Inflammatory macrophage treated with lipopolysaccharide for 1 hour (primary cell): ENCODE measurements around the gene TBX4.
"Not testable (repeated sequence)": the region's sequence is repeated elsewhere in the genome, so short reads cannot be mapped to it uniquely, and the experiment has no call there.

ENCODE experiments used
- DNase-seq, 2 donors: peaks; one replicate each; pipeline ENCODE4 v3.0.0-alpha.2; 2020 to 2022

TBX4 gene

DNA sequence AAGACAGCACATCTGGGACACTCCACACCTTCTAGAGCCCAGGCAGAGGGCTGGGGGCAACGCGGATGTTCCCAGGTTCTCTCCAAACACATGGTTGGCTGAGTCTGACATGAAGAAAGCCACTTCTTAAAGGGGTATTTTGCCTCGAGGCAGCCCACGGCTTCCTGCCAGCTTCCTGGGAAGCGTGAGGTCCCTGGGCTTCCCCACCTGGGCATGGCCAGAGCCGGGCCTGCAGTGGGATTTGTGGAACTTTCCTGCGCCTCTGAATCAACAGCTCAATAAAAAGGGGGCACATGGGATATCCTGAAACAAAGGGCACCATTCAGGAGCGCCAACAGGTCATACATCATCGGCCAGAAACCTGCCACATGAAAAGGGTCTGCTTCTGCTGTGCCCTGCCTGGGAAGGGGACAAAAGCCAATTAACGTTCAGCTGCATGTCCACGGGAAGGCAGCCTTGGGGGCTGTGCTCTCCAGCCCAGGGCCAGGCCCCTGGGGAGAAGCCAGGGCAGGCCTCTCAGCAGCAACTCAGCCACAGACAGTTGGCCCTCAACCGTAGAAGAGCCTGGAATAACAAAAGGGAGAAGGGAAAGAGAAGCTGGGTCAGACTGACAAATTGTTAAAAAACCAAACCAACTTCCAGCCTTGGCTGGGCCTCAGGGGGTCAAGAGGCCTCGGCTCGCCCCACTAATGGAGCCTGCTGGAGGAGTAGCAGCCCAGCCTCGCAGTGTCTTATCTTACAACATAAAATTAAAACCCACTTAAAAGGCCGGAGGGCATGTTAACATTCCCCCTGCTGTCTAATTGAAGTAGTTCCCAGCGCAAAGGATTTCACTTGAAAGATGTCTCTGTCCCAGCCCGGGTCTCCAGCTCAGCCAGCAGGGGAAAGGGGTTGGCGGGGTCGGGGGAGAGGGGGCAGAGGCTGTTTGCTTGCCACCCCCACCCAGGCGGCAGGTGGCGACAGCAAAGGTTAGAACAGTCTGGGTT lies 34.2 kb downstream of the TBX4 start:
- DNase-seq, result no peak

- no peak for DNase-seq
Observed at GRCh38 chr17:61487161-61487988, 35.2 kb downstream of the TBX4 start.

DNA sequence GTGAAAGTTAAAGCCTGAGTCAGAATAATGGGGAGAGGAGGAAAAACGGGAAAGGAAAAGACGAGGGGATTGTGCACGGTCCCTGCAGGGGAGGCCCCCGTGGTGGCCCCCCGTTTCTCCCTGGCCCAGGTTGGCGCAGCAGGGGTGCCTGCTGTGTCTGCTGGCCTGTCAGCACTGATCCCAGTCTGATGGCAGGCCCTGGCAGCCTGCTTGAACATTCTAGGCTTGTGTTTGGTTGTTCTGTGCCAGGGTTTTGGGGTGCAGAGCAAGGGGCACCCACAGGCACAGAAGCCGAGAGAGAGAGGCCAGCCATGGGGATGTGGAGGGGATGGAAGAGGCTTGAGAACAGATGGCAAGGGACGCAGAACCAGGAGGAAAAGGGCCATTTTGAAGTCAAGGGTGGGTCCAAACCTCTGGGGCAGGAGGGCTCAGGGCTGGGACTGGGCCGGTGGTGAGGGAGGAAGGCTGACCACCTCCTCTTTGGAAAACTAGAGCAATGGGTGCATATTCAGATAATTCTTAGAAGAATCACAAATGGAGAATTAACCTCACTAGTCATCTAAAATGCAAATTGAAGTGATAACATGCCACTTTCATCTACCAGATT lies 35.9 kb downstream of the TBX4 start:
- DNase-seq, result no peak

DNA sequence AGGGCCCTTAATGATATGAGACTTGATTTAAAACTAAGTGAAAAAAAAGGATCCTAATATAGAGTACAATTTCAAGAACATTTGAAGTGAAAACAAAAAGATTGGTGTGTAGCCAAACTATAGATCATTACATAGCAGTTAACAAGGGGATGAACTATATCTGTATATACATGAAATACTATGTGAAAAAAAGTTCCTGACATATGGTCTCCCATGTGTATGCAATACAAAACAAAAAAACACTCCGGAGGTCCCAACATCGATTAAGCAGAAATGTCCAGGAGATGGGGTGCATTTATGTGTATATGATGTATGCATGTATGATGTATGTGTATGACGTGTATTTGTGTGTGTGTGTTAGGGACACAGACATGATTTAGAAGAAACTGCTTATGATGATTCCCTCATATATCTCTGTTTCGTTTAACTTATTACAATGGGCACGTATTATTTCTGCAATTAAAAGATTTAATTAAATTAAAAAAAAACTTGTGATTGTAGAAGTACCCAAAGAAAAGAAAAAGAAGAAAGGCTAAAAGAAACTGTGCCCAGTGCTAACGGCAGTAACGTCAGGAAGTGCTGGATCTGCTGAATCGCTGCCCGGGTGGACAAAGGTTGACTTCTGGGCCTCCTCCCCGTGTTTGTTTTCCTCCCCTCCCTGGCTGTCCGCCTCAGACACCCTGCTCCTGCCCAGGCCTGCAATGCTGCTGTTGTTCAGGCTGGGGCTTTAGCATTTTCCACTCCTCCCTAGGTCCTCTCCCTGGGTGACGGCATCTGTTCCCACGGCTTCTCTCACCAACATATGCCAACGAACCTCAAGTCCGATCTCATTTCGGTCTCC lies 36.9 kb downstream of the TBX4 start:
- no peak for DNase-seq

DNA sequence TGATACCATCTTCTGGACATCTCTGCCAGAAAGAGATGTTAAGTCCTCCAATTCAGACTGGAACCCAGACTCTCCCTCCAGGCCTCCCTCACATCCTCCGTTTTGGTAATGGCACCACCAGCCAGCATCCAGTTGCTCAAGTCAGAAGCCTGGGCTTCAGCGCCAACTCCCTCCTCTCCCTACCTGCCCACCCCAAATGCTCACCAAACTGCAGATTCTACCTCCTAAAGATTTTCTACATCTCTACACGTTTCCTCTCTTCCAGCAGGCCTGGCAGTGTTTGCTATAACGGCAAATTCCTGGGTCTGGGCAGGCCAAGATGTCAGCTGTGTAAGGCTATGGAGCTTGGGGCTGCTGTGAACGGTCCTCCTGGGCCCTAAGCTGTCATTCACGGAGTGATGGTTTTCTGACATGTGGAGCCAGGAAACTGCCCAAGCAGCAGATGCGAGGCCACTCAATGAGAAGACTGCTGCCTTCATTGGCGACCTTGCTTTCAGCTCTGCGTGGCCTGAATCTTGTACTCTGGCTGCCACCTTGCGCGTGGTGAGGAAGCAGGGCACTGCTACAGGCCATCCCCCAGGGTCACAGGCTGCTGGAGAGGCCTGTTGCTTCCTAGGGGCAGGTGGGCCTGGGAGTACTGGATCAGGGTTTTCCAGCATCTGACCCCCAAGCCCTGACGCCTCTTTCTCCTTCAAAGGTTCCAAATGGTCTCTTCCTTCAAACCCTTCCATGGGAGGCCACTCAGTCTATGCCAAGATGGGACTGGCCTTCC lies 37.7 kb downstream of the TBX4 start:
- DNase-seq, result no peak

- no peak for DNase-seq
Observed at GRCh38 chr17:61490540-61490975, 38.3 kb downstream of the TBX4 start.

DNA sequence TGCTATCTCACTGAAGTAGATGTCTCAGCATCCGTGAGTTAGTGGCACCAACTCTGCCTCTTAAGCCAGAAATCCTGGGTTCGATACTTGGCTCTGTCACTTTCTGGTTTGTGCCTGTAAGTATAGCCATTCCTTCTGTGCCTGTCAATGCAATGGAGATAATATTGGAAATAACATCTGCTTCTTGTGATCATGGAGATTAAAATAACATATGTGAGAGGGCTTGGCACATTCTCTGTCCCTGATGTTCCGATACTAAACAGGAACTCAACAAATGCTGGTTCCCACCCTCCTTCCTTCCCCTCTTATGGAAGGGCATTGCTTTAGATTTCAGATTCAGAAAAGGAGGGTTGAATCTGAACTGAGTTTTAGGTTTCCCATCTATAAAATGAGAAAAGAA lies 39.8 kb downstream of the TBX4 start:
- DNase-seq, result no peak

GRCh38 chr17:61492759-61493526 lies 40.7 kb downstream of the TBX4 start:
- no peak for DNase-seq

- not testable (repeated sequence) for DNase-seq
Observed at GRCh38 chr17:61493830-61494324, 41.7 kb downstream of the TBX4 start.

DNA sequence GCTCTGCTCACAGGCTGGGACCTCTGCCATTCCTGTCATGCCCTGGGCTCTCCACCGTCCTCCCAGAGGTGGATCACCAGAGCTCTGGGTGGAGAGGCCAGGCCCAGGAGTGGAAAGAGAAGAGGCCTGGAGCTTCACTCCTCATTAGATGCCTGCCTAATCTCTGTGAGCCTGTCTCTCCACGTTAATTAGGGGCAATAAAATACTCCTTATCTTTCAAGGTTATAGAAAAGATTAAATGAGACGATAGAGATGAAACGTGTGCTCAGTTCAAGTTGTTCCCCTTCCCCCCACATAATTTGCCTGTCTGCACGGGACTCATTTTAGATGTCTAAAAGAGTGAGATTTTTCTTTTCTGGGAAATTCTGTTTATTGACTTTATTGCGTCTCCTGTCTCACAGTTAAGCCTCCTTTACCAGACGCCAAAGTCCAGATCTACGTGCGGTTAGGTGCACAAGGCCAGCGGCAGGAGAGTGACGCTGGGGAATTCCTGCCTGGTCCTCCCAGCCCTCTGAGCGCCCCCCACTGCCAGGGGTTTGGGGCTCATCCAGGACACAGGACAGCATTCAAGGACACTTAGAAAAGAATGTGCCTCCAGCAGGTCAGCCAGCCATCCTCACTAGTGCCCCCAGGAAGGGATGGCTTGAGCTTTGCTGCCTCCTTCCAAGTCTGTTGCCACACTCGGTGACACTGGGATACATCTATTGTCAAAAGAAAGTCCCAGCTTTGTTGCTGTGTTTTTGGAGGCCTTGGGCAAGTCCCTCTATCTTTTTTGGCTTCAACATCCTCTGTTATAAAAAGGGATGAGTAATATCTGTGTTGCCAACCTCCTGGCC lies 42.3 kb downstream of the TBX4 start:
- DNase-seq, result no peak

DNA sequence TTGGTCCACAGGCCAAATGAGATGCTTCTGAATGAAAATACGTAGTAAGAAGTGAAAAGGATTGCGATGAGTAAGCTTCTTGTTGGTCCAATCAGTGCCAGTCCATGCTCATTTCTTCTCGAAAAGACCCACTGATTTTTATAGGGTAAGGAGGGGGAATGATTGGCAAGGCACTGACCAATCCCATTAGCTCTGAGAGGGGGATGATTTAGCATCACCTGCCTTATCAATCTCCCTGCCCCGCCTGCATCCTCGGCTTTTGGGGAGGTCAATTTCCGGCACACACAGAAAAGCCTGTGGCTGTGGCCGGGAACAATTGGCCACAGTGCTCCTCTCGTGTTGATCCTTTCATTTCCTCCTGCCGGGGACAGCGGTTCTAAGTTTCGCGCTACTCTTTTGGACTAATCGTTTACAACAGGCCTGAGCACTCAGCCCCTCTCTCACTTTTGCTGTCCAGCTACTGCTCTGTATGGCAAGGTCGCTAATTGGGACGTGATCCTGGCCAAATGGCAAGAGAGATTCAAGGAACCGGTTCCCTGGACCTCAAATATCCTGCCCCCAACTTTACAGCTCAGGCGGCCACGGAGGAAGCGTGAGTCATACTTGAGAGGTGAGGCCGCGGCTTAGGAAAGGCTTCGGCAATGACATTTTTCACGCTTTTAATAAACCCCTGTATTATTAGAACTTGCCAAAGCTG lies 43.1 kb downstream of the TBX4 start:
- no peak for DNase-seq

DNA sequence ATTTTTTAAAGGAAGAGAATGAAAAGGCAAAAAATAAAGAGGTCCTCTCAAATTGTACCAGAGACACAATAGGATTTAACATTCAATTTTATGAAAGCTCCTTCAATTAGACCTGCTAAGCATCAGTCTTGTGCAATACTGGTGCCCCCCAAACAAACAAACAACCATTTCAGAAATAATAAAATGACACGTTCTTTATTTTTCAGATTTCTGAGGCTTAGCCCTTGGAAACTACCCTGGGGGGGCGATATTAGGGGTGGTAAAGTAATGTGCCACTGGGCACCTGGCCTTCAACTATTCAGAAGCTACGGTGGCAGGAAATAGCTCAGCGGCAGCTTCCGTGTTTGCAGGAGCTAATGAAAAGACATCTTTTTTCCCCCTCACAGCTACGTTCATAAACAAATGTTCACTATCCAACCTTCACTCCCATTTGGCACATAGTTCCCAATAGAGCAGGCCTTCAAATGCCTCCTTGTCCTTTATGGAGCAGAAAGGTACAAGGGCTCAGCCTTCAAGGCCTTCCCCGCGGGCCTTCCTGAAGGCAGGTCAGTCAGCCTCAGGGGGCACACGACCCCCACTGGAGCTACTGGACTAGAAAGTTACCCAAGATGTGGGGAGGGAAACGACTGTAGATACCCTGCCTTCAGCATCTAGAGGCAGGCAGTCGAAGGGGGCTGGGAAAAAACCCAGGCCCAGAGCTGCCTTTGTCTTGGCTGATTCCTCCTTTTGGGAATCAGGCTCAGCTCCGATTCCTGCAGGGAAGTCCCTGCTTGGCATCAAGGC lies 44.1 kb downstream of the TBX4 start:
- DNase-seq, result no peak

- DNase-seq, result no peak
Observed at GRCh38 chr17:61496957-61497653, 44.9 kb downstream of the TBX4 start.

DNA sequence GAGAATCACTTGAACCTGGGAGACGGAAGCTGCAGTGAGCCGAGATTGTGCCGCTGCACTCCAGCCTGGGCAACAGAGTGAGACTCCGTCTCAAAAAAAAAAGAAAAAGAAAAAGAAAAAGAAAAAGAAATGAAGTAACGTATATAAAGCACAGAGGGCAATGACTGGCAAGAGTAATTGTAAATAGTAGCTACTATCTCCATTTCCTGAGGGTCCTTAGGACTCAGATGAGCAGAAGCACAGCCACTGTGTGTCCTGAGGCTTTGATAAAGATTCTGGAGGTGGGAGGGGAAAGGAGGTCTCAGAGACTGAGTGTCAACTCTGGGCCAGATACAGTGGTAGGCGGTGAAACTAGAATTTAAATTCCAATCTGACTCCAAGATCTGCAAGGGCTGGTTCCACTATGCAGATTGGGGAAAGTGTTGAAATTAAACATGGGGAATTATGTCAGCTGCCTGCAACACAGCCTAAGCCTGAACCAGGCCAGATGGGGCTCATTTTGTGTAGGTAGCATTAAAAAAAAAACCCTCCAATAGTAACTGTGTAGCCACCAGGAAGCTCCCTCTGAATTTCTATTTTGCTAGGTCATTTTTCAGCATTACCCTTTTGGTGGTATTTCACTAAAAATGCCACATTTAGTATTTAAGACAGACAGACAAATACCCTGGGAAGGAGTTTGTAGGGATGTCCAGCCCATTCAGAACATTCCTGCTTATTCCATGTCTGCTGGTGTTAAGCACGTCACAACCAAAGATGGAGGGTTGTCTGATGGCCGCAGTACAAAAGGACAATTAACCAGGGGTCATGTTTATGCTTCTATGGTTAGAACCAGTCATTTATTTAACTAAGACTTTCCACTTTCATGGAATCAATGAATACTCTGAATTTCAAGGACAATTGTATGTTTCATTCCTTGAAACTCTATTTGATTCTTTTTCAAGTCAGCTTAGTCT lies 46.1 kb downstream of the TBX4 start:
- DNase-seq, result no peak

- no peak for DNase-seq
Observed at GRCh38 chr17:61499632-61500031, 47.4 kb downstream of the TBX4 start.

GRCh38 chr17:61500287-61500686 lies 48.1 kb downstream of the TBX4 start:
- no peak for DNase-seq
